K562 (cell line): Measurements from ENCODE around the gene PEF1. TPM values are rescaled to one million over a fixed set of nuclear protein-coding genes. Genes with fewer than 3 reads are reported as not detected.

ENCODE experiments used
- ATAC-seq: fragments of 200-7000 bp; cut with Tn5 transposase; 3 replicates; pipeline ENCODE4 v1.9.1; 2020; ENCODE audit warnings: moderate library complexity
- BruUV-seq: library from RNA; stranded (reverse); fragments of 400-500 nt; replicated peaks from 2 replicates; lab custom pipeline; 2021; lab: Mats Ljungman, UMichigan
- CTCF ChIA-PET: fragments of 300-600 bp; formaldehyde crosslinking; extraction: SDS; loops from one replicate; lab custom pipeline; 2021; ENCODE audit warnings: low intra/inter-chr PET ratio; lab: Yijun Ruan, JAX
- POLR2A ChIA-PET: fragments of 300-600, 350-650 bp; sonication (Branson Sonifier 250); formaldehyde crosslinking; extraction: SDS; loops from one replicate; lab custom pipeline; 2021; ENCODE audit warnings: antibody characterized with exemption, inconsistent platforms; lab: Yijun Ruan, JAX
- DNase-seq, 4 experiments: peaks; one replicate each; pipeline versions ENCODE4 v3.0.0 to v3.0.0-alpha.2; 2011 to 2018; ENCODE audit warnings: low spot score in 3 of 4, mixed read lengths in 3 of 4; ENCODE audit errors: extremely low read depth in 1 of 4
- FAIRE-seq: peaks from 2 replicates; lab custom pipeline; 2011; peaks lifted over from hg19 to GRCh38; lab: Jason Lieb, UNC
- H2AFZ ChIP-seq: 2 replicates; pipeline ENCODE4 v1.6.0; 2011; ENCODE audit warnings: low read depth, low read length, control low read depth, inconsistent platforms
- H3K27ac ChIP-seq: fragments of 200-600 bp; 3 replicates; pipeline ENCODE4 v1.8.0; 2011; ENCODE audit warnings: low read depth, mild to moderate bottlenecking, control low read depth, inconsistent platforms, low read length, moderate library complexity, mixed read lengths; ENCODE audit errors: extremely low read depth
- H3K27me3 ChIP-seq, 2 experiments: fragments of 300-600 bp in 1 of 2; 2 replicates in 1 of 2; 3 replicates in 1 of 2; pipeline versions ENCODE4 v1.6.0 to v1.8.0; 2011; ENCODE audit warnings: inconsistent platforms in 2 of 2, low read length in 2 of 2, mild to moderate bottlenecking in 1 of 2, mixed read lengths in 1 of 2, moderate library complexity in 1 of 2; ENCODE audit not compliant: control insufficient read depth in 2 of 2, insufficient read depth in 2 of 2
- H3K36me3 ChIP-seq: fragments of 300-600 bp; 3 replicates; pipeline ENCODE4 v1.8.0; 2011; ENCODE audit warnings: mild to moderate bottlenecking, low read length, inconsistent platforms; ENCODE audit not compliant: control insufficient read depth, insufficient read depth
- H3K4me1 ChIP-seq, 2 experiments: fragments of 200-600 bp in 1 of 2; replicated peaks in 1 of 2; 2 replicates in 1 of 2; 3 replicates in 1 of 2; pipeline versions ENCODE4 v1.5.1 to v1.8.0; 2011; ENCODE audit warnings: inconsistent platforms in 2 of 2, low read length in 2 of 2, mild to moderate bottlenecking in 1 of 2, mixed read lengths in 1 of 2, moderate library complexity in 1 of 2; ENCODE audit not compliant: control insufficient read depth in 2 of 2, insufficient read depth in 2 of 2
- H3K4me2 ChIP-seq: 2 replicates; pipeline ENCODE4 v1.6.1; 2011; ENCODE audit warnings: low read length, control low read depth, inconsistent platforms, mixed read lengths; ENCODE audit not compliant: insufficient read depth
- H3K4me3 ChIP-seq: fragments of 200-600 bp; sonication (generic), shearing (Covaris generic); 2 replicates; pipeline ENCODE4 v1.5.1; 2016; ENCODE audit warnings: control low read depth, inconsistent platforms
- H3K79me2 ChIP-seq: fragments of 200-600 bp; 3 replicates; pipeline ENCODE4 v1.8.0; 2011; ENCODE audit warnings: low read length, inconsistent platforms; ENCODE audit not compliant: control insufficient read depth, insufficient read depth
- H3K9ac ChIP-seq, 2 experiments: 2 replicates each; pipeline versions ENCODE4 v1.6.0 to v1.6.1; 2011; ENCODE audit warnings: low read depth in 2 of 2, low read length in 2 of 2, control low read depth in 1 of 2, inconsistent platforms in 1 of 2, mild to moderate bottlenecking in 1 of 2, mixed read lengths in 1 of 2; ENCODE audit not compliant: insufficient read depth in 1 of 2
- H3K9me1 ChIP-seq: one replicate; pipeline ENCODE4 v1.6.0; 2011; ENCODE audit warnings: inconsistent platforms, mild to moderate bottlenecking, low read length, moderate library complexity; ENCODE audit not compliant: control insufficient read depth, insufficient read depth
- H3K9me3 ChIP-seq: replicated peaks from 2 replicates; pipeline ENCODE4 v1.5.1; 2011; ENCODE audit warnings: low read depth, low read length, inconsistent platforms; ENCODE audit not compliant: control insufficient read depth, insufficient read depth
- H4K20me1 ChIP-seq: replicated peaks from 2 replicates; pipeline ENCODE4 v1.6.1; 2011; ENCODE audit warnings: low read length, inconsistent platforms, mixed read lengths; ENCODE audit not compliant: control insufficient read depth, insufficient read depth
- ZFP36 ChIP-seq: fragments of 150-350 bp; IDR thresholded peaks from 2 replicates; pipeline ENCODE4 v1.6.1; 2018; ENCODE audit warnings: low read length, low read depth; ENCODE audit not compliant: partially characterized antibody
- WGBS: fragments of 100-300 bp; shearing (Covaris generic); methylation state at CpG from one replicate; pipeline ENCODE4 v1.1.6; 2016; ENCODE audit warnings: low coverage, mixed read lengths; ENCODE audit not compliant: insufficient coverage; ENCODE audit errors: missing lambda C conversion rate; 5-methylcytosine and 5-hydroxymethylcytosine counted together
- in situ Hi-C: fragments of 300-500 bp; cut with MboI; formaldehyde crosslinking; loops from 4 replicates; pipeline ENCODE4 v1.15.0; 2018; ENCODE audit warnings: inconsistent platforms, mixed read lengths
- intact Hi-C: fragments of 100-400 bp; cut with micrococcal nuclease; formaldehyde crosslinking; loops from 2 replicates; pipeline ENCODE4 v1.14.2; 2022
- polyA plus RNA-seq, 8 experiments: library from polyadenylated mRNA; depleted of rRNA in 4 of 8; stranded (reverse) in 5 of 8; unstranded in 3 of 8; fragments of >200 nt; fragmentation: Nextera tagmentation in 2 of 8; fragmentation: Illumina TruSeq in 1 of 8; extraction: Ambion mirVana in 2 of 8; extraction: Trizol in 1 of 8; gene quantifications; 2 replicates each; pipeline versions ENCODE4 v1.2.1 to v1.2.3, GENCODE V29; 2011 to 2014; ENCODE audit warnings: inconsistent platforms in 1 of 8, missing spikeins in 1 of 8
- total RNA-seq, 7 experiments: library from RNA; depleted of rRNA in 6 of 7; stranded (reverse); fragments of >200 nt in 6 of 7; fragmentation: Illumina TruSeq in 2 of 7; extraction: Trizol in 2 of 7; gene quantifications; 2 replicates each; pipeline versions ENCODE4 v1.2.1 to v1.2.3, GENCODE V29; 2011 to 2021; ENCODE audit warnings: low replicate concordance in 1 of 7
- TF ChIP-seq, protein P1 (sequence below): sonication (generic); formaldehyde crosslinking; IDR thresholded peaks from 2 replicates; pipeline ENCODE4 v1.5.0; 2020; ENCODE audit warnings: missing genetic modification reagents

PEF1 gene
- total and polyA plus RNA-seq, 9 of the 15 experiments (the other 6 are each of a cell fraction or from before 2014, with no cell fraction given) = 26.3 to 95.5 (median 61.9) TPM

DNA sequence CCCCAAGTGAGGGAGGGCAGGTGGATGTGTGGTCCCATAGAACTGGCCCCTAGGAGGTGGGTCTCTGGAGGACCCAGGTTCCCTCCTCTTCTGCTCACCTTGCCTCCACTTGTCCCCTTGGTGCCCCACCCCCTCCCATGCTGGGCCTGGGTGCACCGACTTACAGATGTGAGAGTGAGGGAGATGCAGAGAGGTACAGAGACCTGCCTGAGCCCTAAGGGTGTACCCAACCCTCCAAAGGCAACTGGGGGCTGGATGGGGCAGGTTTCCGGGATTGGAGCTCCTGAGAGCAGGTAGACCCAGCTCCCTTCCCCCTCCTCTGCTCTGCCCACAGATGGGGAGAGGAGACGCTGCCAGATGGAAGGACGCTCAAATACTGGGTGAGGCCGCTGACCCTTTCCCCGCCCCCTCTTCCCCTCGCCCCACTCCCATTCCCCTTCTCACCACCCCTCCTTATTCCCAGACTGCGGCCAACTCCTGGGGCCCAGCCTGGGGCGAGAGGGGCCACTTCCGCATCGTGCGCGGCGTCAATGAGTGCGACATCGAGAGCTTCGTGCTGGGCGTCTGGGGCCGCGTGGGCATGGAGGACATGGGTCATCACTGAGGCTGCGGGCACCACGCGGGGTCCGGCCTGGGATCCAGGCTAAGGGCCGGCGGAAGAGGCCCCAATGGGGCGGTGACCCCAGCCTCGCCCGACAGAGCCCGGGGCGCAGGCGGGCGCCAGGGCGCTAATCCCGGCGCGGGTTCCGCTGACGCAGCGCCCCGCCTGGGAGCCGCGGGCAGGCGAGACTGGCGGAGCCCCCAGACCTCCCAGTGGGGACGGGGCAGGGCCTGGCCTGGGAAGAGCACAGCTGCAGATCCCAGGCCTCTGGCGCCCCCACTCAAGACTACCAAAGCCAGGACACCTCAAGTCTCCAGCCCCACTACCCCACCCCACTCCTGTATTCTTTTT is 58.0 kb downstream of the PEF1 start:
- Histone ChIP-seq H3K4me3 (no peak overlapping the region), H3K9me1 (no peaks in the 10 kb centered on the region), H3K4me2 (no peak overlapping the region), H3K36me3 (no peaks in the 10 kb centered on the region), H3K27ac (no peak overlapping the region), H3K4me1 (peaks cover 0 to 25% of the 10 kb centered on the region in 2 experiments; a peak in 2 of 5 replicates), H4K20me1 (peaks cover 11% of the 10 kb centered on the region), H2AFZ (no peak overlapping the region), H3K9ac (no peak overlapping the region), H3K79me2 (no peaks in the 10 kb centered on the region), H3K27me3 (peaks cover 43 to 78% of the 10 kb centered on the region in 2 experiments), H3K9me3 (no peaks in the 10 kb centered on the region)
- CTCF ChIA-PET = no interaction called here
- FAIRE-seq (no peak), ATAC-seq (no peak), DNase-seq (peak in 1 of 4 experiments; percentile 5)
- peak; percentile 35 for TF ChIP-seq ZFP36
- TF ChIP-seq, protein P1, sequence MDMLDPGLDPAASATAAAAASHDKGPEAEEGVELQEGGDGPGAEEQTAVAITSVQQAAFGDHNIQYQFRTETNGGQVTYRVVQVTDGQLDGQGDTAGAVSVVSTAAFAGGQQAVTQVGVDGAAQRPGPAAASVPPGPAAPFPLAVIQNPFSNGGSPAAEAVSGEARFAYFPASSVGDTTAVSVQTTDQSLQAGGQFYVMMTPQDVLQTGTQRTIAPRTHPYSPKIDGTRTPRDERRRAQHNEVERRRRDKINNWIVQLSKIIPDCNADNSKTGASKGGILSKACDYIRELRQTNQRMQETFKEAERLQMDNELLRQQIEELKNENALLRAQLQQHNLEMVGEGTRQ (CRISPR knock-in tag) = no peak
- BruUV-seq = no TSS peak
- intact Hi-C loops (no loop called here), in situ Hi-C loops (no loop called here)
- POLR2A ChIA-PET = interaction anchor here (0.6 kb wide), 1 partner anchor 103 kb away, joined by 3 read pairs; no protein-coding TSS in a partner anchor
- 38% methylated on average over 36 of the region's 47 CpGs for WGBS
